Stimulated activated CD8-positive, alpha-beta memory T cell treated with anti-CD3 and anti-CD28 coated beads, Interleukin-4, amount 100 ng/mL, for 24 hours (primary cell): ENCODE measurements around the gene B3GALT2.

Experiments used
- DNase-seq: peaks from one replicate; pipeline ENCODE4 v3.0.0-alpha.2; 2020; ENCODE audit warnings: low read depth

Gene B3GALT2

DNA sequence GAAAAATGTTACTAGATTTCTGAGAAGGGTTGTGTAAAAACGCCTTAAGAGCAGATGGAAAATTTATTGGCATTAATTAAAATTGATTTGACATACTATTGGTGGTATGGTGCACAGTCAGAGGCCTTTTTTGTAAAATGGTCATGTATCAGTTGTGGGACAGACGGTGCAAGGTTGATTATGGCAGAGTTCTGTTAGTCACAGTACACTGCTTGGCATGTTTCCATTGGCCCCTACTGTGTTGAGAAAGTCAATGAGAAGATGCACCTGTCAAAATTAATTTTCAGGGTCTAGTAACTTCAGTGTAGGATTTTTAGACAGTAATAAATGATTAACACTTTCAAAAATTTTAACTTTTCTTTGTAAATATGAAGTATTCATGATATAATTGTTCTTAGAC lies 4.4 kb downstream of the B3GALT2 start:
- DNase-seq: no peak

DNA sequence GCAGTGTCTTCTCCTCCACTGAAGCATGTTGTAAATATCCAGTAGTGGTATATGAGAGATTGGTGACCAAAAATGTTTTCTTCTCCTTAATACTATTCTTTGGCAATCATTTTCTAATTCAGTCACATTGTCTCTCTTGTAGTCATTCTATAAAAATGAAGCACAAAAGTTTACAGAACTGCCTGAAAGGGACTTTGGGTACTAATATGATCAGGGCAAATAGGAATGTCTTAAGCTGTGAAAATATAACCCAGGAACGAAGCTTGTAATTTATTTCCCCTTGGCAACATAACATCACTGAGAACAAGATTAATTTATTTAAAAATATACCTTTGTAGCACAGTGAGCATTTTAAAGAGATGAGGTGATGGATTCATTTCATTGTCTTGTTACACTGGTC lies 4.9 kb downstream of the B3GALT2 start:
- DNase-seq: no peak

DNA sequence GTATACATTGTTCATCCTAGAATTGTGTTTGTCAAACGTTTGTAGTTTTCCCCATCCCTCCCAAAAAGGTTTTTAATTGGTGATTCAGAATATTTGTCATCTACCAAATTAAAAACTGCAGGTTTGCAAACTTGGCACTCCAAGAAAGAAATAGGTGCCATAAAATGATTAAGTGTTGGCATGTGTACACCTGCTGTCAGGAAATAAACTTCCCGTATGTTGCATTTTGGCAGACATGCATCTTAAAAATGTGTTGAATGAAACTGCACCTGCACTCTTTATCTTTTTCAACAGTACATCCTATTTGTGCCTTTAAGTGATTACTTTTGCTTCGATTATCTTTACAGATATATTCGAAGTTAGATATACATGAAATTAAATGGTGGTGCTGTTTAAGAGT lies 7.3 kb downstream of the B3GALT2 start:
- no peak for DNase-seq

DNA sequence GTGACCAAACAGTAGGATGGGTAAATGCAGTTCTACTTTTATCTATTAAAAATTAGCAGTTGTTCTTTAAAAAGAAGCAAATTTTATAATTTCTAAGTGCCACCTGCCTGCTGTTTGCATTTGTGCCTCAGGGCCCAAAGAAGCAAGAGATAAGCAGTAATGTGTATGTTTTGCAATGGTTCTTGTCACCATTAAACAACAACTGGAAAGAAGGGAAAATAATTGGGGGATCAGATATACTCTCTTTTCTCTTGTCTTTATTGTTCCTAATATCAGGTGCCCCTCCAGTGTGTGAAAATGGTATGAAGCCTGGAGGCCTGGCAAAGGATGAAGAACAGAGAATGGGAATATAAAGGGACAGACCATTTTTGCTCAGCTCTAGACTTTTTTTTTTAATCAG lies 9.6 kb downstream of the B3GALT2 start:
- DNase-seq: no peak

DNA sequence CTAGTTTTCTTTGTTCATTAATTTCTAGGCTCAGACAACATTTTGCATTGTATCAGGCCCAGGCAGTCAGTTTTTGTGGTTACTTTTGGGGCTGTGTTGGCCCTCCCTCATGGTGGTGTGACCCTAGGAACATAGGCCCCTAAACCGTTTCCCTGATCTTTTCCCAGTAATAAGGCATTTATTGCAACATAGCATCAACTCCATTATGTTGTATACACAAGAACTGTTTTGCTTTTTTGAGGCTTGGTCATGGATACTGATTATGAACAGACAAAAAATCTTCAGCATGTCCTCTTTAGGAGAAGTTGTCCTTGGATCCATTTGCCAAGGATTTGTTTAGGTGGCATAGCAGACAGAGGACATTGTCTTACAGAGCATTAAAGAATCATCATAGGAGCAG lies 10.3 kb downstream of the B3GALT2 start:
- no peak for DNase-seq

DNA sequence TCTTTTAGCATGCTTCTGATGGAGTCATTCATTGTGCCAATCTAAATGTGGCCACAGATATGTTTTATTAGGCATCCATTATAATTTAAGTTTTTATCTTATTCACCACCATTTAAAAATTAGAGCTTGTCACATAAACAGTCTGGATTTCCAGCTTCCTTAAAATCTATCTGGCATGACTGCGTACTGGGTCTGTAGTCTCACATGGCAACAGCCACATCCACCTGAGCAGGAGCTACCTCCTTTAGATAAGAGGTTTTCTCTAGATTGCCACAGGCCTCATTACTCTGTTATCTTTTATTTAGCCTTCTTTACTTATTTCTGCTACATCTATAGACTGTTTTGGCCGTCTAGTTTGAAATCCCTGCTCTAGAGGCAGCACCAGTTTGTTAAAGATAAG lies 29.1 kb downstream of the B3GALT2 start:
- DNase-seq: no peak

DNA sequence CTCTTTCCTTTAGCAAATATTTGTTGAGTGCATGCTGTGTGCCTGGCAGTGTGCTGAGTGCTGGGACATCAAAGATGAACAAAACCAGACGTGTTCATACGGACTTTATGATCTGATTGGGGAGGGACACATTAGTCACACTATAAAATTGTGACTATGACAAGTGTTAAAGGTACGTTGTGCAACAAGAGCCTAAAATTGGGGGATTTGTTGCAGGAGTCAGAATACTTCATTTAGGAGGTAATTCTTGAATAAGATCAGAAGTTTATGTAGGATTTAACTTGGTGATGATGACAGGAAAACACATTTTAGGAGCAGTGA lies 29.6 kb downstream of the B3GALT2 start:
- no peak for DNase-seq

DNA sequence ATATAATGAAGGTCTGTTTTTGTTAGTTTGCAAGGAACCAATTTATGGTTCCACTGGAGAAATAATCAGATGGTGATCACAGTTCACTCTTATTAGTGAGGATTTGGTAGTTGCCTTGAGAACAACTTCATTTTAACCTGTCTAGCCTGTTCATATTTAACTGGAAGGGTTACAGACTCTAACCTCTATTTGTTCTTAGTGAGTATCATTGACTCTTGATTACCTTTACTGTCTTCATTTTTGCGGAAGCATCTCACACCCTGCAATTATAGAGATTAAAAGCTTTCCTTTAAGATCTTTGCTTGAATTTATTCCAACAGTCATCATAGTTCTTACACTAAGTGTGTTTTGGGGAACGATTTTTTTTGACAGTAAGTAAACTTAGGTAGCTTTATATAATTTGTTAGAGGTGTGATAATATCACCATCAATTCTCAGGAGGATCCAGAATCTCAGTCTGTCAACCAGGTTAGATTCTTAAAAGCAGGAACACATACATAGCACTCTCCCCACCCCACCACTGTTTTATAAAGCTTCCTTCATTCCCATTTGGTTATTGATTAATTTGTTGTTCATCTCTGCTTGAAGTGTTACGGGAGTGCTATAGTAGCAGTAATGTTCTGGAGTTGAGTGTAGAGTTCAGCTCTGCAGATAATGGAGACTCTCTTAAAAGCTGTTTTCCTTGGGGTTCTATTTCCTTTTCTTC lies 30.1 kb downstream of the B3GALT2 start:
- no peak for DNase-seq

DNA sequence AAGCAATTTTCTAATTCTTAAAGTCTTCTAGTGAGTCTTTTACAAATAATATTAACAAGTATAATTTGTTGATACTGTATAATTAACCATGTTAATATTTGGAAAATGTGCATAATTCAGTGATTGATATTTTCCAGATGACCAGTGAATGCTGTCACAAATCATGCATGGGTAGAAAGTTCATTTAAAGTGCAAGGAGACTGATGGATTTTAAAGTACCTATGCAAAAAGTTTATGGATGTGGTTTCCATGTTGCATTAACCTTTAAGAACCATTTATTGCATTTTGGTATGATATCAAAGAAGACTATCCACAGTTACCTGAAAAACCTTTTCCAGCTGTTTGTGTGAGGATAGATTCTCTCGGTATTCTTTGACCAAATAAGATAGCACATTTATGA lies 41.4 kb downstream of the B3GALT2 start:
- no peak for DNase-seq

DNA sequence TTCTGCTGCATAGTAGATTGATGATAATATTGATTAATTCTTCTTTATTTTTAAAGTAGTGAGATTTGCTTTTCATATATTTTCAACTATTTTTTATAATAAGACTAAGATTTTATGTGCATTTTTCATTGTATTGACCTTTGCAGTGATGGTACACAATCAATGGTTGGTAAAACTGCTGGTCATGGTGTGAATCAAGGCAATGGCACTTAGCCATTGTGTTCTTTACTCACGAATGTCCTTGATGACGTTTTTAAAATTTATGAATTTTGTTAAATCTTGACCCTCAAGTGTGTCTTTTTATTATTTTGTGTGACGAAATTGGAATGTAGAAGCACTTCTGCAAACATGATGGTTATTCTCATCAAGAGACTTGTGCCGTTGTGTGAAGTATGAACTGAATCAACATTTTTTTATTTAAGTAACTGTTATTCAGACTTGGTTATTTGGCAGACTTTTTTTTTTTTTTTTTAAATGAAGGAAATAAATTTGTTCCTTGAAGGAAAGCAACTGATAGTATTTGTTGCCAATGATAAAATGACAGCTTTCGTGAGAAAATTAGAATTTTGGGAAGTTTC lies 42.0 kb downstream of the B3GALT2 start:
- DNase-seq: no peak

DNA sequence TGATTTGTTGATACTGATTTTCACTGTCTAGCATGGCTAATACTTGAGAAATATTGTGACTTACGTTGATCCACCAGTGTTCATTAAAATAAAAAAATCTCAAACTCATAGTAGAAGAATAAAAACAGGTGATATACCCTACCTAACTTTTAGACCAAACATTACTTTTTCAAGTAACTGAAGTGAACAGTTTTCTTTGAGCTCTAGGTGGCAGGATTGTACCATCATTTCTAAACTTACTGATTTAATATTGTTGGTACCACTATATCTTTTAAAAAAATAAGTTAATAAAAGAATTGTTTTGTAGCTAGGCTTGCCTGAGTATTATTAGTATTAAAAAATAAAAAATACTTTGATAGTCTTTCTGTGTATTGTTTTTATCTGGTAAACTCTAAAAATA lies 43.1 kb downstream of the B3GALT2 start:
- no peak for DNase-seq

DNA sequence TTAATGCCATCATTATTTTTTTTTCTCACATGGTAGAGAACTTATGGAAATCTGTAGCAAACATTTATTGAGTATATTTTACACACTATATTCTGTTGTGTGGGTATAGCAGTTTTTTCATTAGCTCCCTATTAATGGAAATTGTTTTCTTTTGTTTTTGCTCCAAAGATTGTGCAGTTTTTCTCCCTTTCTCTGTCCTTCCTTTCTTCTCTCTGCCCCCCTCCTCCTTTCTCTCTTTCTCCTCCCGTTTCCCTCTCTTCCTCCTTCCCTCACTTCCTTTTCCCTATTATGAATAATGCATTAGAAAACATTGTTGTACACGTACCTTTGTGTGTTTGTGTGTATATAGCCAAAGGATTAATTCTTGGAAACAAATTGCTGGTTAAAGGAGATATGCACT lies 44.0 kb downstream of the B3GALT2 start:
- DNase-seq: no peak

DNA sequence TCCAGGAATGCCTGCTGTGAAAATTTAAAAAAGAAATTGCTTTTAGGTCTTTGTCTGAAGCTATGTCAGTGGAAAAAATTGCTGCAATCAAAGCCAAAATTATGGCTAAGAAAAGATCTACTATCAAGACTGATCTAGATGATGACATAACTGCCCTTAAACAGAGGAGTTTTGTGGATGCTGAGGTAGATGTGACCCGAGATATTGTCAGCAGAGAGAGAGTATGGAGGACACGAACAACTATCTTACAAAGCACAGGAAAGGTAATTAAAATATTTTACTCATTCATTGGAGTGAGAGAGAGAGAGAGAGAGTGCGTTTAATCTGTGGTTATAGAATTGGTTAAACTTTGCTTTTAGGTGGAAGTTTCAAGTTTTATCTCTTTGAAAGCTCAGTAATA lies 44.6 kb downstream of the B3GALT2 start:
- DNase-seq: no peak

DNA sequence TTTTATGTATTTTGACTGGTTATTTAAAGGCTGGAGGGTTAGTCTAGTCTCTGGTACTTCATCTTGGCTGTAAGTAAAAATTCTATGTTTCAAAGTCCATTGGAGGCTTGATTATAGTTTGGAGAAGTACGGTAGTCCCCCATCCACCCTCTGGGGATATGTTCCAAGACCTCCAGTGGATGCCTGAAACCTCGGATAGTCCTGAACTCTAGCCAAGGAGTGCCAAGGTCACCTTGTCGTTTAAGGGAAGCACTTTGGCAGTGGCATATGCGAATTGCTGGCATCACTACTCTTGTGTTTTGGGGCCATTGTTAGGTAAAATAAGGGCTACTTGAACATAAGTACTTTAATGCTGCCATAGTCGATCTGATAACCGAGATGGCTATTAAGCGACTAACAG lies 46.2 kb downstream of the B3GALT2 start:
- no peak for DNase-seq

DNA sequence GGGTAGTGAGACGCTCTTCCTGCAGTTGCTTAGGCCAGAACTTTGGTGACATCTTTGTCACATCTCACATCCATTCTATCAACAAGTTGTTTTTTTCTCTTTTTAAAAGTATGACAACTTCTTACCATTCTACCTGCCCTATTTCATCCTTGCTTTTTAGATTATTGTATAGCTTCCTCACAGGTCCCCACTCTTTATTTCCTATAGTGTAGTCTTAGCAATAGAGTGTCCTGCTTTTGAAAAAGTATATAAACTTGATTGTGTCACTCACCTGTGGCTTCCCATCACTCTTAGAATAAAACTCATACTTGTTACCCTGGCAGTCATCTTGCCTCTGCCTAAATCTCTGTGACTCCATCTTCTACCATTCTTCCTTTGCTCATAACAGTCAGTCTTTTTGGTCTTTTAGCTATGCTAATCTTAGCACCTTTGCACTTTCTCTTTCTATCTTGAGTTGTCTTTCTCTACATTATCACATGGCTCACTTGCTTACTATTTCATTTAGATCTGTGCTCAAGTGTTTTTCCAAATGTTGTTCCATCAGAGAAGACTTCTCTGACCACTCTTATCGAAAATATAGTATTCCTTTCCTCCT lies 55.0 kb downstream of the B3GALT2 start:
- DNase-seq: no peak
